GM21576 (cell line): ENCODE measurements around the gene PLEKHM1.
A peak's percentile ranks its signal among the peaks of the same experiment; 100 is the strongest.
"Not testable (repeated sequence)": the region's sequence is repeated elsewhere in the genome, so short reads cannot be mapped to it uniquely, and the experiment has no call there.

Source experiments
- ATAC-seq: cut with Tn5 transposase; IDR thresholded peaks from one replicate; pipeline ENCODE4 v1.9.1; 2021; ENCODE audit warnings: mild to moderate bottlenecking, moderate library complexity; ENCODE audit not compliant: unreplicated experiment

PLEKHM1 gene

GRCh38 chr17:45490615-45491433 is at the start of gene PLEKHM1:
Gene PLEKHM1, minus strand, starts transcription at chr17:45490721. Its CDS starts 8,237 bp downstream, at chr17:45482484.
- ATAC-seq: peak; percentile 90

- not testable (repeated sequence) for ATAC-seq
Observed at GRCh38 chr17:45538168-45538567, 47.6 kb upstream of the PLEKHM1 start.

GRCh38 chr17:45506072-45506471 is 15.6 kb upstream of the PLEKHM1 start:
- ATAC-seq: not testable (repeated sequence)

GRCh38 chr17:45505183-45505582 is 14.7 kb upstream of the PLEKHM1 start:
- ATAC-seq: not testable (repeated sequence)

- ATAC-seq: not testable (repeated sequence)
Observed at GRCh38 chr17:45501092-45501707, 10.7 kb upstream of the PLEKHM1 start.

GRCh38 chr17:45500478-45500877 is 10.0 kb upstream of the PLEKHM1 start:
- ATAC-seq: not testable (repeated sequence)

- not testable (repeated sequence) for ATAC-seq
Observed at GRCh38 chr17:45499208-45499607, 8.7 kb upstream of the PLEKHM1 start.

- not testable (repeated sequence) for ATAC-seq
Observed at GRCh38 chr17:45498377-45498776, 7.9 kb upstream of the PLEKHM1 start.

GRCh38 chr17:45497449-45497848 is 6.9 kb upstream of the PLEKHM1 start:
- not testable (repeated sequence) for ATAC-seq

GRCh38 chr17:45496507-45496906 is 6.0 kb upstream of the PLEKHM1 start:
- not testable (repeated sequence) for ATAC-seq

GRCh38 chr17:45494556-45494955 is 4.0 kb upstream of the PLEKHM1 start:
- not testable (repeated sequence) for ATAC-seq

GRCh38 chr17:45492156-45492555 is 1.6 kb upstream of the PLEKHM1 start:
- ATAC-seq: not testable (repeated sequence)

GRCh38 chr17:45490198-45490597 is 323 bp downstream of the PLEKHM1 start:
- ATAC-seq: peak; percentile 23

- ATAC-seq: not testable (repeated sequence)
Observed at GRCh38 chr17:45487704-45488103, 2.8 kb downstream of the PLEKHM1 start.

GRCh38 chr17:45483591-45484216 is 6.8 kb downstream of the PLEKHM1 start:
- not testable (repeated sequence) for ATAC-seq

- not testable (repeated sequence) for ATAC-seq
Observed at GRCh38 chr17:45483177-45483576, 7.3 kb downstream of the PLEKHM1 start.

GRCh38 chr17:45482317-45482716 is 8.2 kb downstream of the PLEKHM1 start:
- ATAC-seq: not testable (repeated sequence)

- not testable (repeated sequence) for ATAC-seq
Observed at GRCh38 chr17:45475436-45475835, 15.1 kb downstream of the PLEKHM1 start.

- not testable (repeated sequence) for ATAC-seq
Observed at GRCh38 chr17:45472249-45472648, 18.3 kb downstream of the PLEKHM1 start.

- ATAC-seq: not testable (repeated sequence)
Observed at GRCh38 chr17:45469204-45469563, 21.3 kb downstream of the PLEKHM1 start.
